Measurements from ENCODE around the gene USP4.

- TF ChIP-seq, protein P1, sequence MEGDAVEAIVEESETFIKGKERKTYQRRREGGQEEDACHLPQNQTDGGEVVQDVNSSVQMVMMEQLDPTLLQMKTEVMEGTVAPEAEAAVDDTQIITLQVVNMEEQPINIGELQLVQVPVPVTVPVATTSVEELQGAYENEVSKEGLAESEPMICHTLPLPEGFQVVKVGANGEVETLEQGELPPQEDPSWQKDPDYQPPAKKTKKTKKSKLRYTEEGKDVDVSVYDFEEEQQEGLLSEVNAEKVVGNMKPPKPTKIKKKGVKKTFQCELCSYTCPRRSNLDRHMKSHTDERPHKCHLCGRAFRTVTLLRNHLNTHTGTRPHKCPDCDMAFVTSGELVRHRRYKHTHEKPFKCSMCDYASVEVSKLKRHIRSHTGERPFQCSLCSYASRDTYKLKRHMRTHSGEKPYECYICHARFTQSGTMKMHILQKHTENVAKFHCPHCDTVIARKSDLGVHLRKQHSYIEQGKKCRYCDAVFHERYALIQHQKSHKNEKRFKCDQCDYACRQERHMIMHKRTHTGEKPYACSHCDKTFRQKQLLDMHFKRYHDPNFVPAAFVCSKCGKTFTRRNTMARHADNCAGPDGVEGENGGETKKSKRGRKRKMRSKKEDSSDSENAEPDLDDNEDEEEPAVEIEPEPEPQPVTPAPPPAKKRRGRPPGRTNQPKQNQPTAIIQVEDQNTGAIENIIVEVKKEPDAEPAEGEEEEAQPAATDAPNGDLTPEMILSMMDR (IDR thresholded peaks at IDR 0.05 in 2 of 3, conservative IDR thresholded peaks at IDR 0.05 in 1 of 3; ENCODE audit: borderline replicate concordance in 1 of 3, insufficient read depth in 1 of 3, low read depth in 2 of 3, low read length in 2 of 3), result no peak
- no peak for TF ChIP-seq RAD21 (IDR thresholded peaks at IDR 0.05; ENCODE audit: low read depth)
These were observed 38.5 kb upstream of the USP4 start for GRCh38 chr3:49378249-49378895.
